Fibroblast of lung (primary cell): ENCODE results near the gene MACROD2.

Experiments used
- CTCF ChIP-seq, 2 donors: IDR thresholded peaks in 1 of 2; conservative IDR thresholded peaks in 1 of 2; 1 replicate in 1 of 2; 2 replicates in 1 of 2; pipeline ENCODE4 v1.5.1; 2011 to 2012; ENCODE audit warnings: low read length in 2 of 2, control low read depth in 1 of 2, inconsistent platforms in 1 of 2, low read depth in 1 of 2, mild to moderate bottlenecking in 1 of 2
- EZH2 ChIP-seq: IDR thresholded peaks from 2 replicates; pipeline ENCODE4 v1.5.1; 2012; ENCODE audit warnings: low read length, control low read depth, mild to moderate bottlenecking; ENCODE audit errors: missing control alignments

- TF ChIP-seq CTCF (conservative IDR thresholded peaks at IDR 0.05 in 1 of 2, IDR thresholded peaks at IDR 0.05 in 1 of 2; ENCODE audit: low read depth in 1 of 2, low read length in 2 of 2) (no peak), EZH2 (no peak)
These were observed 38.0 kb downstream of the MACROD2 start for GRCh38 chr20:14033310-14033709.
